Measurements from ENCODE around the gene NOP16. TPM values are rescaled to one million over a fixed set of nuclear protein-coding genes. Genes with fewer than 3 reads are reported as not detected.
A peak's percentile ranks its signal among the peaks of the same experiment; 100 is the strongest.

The NOP16 gene
- total and polyA plus RNA-seq, 2 of the 13 experiments (the other 11 are each of a cell fraction or from before 2014, with no cell fraction given): 43.3 to 48.4 TPM

DNA sequence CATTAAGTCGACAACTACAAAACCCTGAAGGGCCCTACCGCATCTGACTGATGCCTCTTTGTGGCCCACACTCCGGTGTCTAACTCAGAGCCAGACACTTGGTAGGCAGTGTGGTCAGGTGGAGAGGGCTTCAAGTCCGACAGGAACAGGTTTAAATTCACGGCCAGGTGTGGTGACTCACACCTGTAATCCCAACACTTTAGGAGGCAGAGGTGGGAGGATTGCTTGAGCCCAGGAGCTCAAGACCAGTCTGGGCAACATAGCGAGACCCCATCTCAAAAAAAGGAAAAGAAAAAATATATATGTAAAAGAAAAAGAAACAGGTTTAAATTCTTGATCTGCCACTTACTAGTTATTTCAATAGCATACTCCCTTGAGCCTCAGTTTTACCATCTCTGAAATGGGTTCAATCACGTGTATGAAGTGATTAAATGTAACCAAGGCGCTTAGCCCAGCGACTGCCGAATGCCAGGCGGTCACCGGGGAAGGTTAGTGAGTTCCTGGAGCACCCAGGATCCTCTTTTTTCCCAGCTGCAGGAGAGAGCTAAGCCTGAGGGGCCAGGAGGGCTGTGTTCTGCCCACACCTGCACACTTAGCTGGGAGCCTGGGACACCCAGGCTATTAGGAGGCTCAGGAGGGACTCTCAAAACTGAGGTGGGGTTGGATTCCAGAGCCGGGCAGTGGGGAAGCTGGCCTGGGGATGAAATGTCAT lies 27.0 kb upstream of the NOP16 start (continued):
- TF ChIP-seq ARID5B (CRISPR knock-in tag; IDR thresholded peaks at IDR 0.05) (no peak), NCOA2 (CRISPR knock-in tag; IDR thresholded peaks at IDR 0.05) (no peak), FOSL2 (CRISPR knock-in tag; IDR thresholded peaks at IDR 0.05) (no peak), ZNF446 (CRISPR knock-in tag; IDR thresholded peaks at IDR 0.05) (no peak), SIX4 (CRISPR knock-in tag; IDR thresholded peaks at IDR 0.05) (no peak), HMG20B (CRISPR knock-in tag; conservative IDR thresholded peaks at IDR 0.05) (no peak), ZMYM3 (CRISPR knock-in tag; IDR thresholded peaks at IDR 0.05) (peak; percentile 86), ATRX (CRISPR knock-in tag; IDR thresholded peaks at IDR 0.05; ENCODE audit: borderline replicate concordance) (no peak), CENPX (CRISPR knock-in tag; IDR thresholded peaks at IDR 0.05) (no peak), SMAD3 (CRISPR knock-in tag; IDR thresholded peaks at IDR 0.05) (no peak), HOMEZ (CRISPR knock-in tag; IDR thresholded peaks at IDR 0.05; ENCODE audit: low read depth) (no peak), PHF8 (CRISPR knock-in tag; IDR thresholded peaks at IDR 0.05) (no peak), PAXIP1 (CRISPR knock-in tag; conservative IDR thresholded peaks at IDR 0.05) (no peak), POLR2AphosphoS2 (IDR thresholded peaks at IDR 0.05; ENCODE audit: low read depth, low read length) (no peak), CEBPB (IDR thresholded peaks at IDR 0.05; ENCODE audit: borderline replicate concordance, low read depth, low read length) (no peak), NCOA5 (CRISPR knock-in tag; IDR thresholded peaks at IDR 0.05) (no peak), ZNF143 (CRISPR knock-in tag; IDR thresholded peaks at IDR 0.05) (no peak), NFE2L1 (CRISPR knock-in tag; IDR thresholded peaks at IDR 0.05; ENCODE audit: borderline replicate concordance) (no peak)
- TF ChIP-seq, protein P1, sequence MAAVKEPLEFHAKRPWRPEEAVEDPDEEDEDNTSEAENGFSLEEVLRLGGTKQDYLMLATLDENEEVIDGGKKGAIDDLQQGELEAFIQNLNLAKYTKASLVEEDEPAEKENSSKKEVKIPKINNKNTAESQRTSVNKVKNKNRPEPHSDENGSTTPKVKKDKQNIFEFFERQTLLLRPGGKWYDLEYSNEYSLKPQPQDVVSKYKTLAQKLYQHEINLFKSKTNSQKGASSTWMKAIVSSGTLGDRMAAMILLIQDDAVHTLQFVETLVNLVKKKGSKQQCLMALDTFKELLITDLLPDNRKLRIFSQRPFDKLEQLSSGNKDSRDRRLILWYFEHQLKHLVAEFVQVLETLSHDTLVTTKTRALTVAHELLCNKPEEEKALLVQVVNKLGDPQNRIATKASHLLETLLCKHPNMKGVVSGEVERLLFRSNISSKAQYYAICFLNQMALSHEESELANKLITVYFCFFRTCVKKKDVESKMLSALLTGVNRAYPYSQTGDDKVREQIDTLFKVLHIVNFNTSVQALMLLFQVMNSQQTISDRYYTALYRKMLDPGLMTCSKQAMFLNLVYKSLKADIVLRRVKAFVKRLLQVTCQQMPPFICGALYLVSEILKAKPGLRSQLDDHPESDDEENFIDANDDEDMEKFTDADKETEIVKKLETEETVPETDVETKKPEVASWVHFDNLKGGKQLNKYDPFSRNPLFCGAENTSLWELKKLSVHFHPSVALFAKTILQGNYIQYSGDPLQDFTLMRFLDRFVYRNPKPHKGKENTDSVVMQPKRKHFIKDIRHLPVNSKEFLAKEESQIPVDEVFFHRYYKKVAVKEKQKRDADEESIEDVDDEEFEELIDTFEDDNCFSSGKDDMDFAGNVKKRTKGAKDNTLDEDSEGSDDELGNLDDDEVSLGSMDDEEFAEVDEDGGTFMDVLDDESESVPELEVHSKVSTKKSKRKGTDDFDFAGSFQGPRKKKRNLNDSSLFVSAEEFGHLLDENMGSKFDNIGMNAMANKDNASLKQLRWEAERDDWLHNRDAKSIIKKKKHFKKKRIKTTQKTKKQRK (IDR thresholded peaks at IDR 0.05; ENCODE audit: low read length): no peak
